ENCODE data around the gene CPLX1. TPM values are rescaled to one million over a fixed set of nuclear protein-coding genes. Genes with fewer than 3 reads are reported as not detected.

CPLX1 gene
- total RNA-seq, 2 experiments from 2014 or later, result 0.21 to 0.25 TPM

GRCh38 chr4:835148-836002 is 9.4 kb upstream of the CPLX1 start:
- ChIA-PET POLR2A (no interaction called here), CTCF (ENCODE audit: unreplicated experiment) (no interaction called here)
- H3K79me2 ChIP-seq (ENCODE audit: insufficient read depth, low read depth, low read length), result no peaks in the 10 kb centered on the region
- BruUV-seq (replicated peaks), result no TSS peak
- H3K4me2 ChIP-seq (ENCODE audit: low read length), result no peak overlapping the region
- DNase-seq (ENCODE audit: low spot score), result no peak
- no peaks in the 10 kb centered on the region for H4K20me1 ChIP-seq (ENCODE audit: insufficient read depth, low read length)
- H3K4me1 ChIP-seq (ENCODE audit: insufficient read depth, low read length, poor library complexity, severe bottlenecking), result no peaks in the 10 kb centered on the region
- H3K9me3 ChIP-seq (ENCODE audit: low read length), result peaks cover 9% of the 10 kb centered on the region; the same call in 1 of the 2 replicates
- intact Hi-C loops (cut with micrococcal nuclease; ENCODE audit: unreplicated experiment), result no loop called here
- no peaks in the 10 kb centered on the region for H3K9me2 ChIP-seq (ENCODE audit: insufficient read depth, low read length)
- TF ChIP-seq EZH2phosphoT487 (IDR thresholded peaks at IDR 0.05; ENCODE audit: borderline replicate concordance, low read depth, low read length), result no peak
- no peak overlapping the region for H3K4me3 ChIP-seq (ENCODE audit: low read depth, low read length, poor library complexity, severe bottlenecking)
- no peaks in the 10 kb centered on the region for H3K36me3 ChIP-seq (ENCODE audit: insufficient read depth, low read length)
- no peak overlapping the region for H3K27ac ChIP-seq (ENCODE audit: low read depth, low read length, poor library complexity, severe bottlenecking)
- no peak overlapping the region for H2AFZ ChIP-seq (ENCODE audit: low read length)

- Histone ChIP-seq H3K27ac (ENCODE audit: low read depth, low read length, poor library complexity, severe bottlenecking) (no peak overlapping the region), H4K20me1 (ENCODE audit: insufficient read depth, low read length) (no peaks in the 10 kb centered on the region), H3K4me2 (ENCODE audit: low read length) (no peak overlapping the region), H3K4me3 (ENCODE audit: low read depth, low read length, poor library complexity, severe bottlenecking) (no peak overlapping the region), H3K79me2 (ENCODE audit: insufficient read depth, low read depth, low read length) (no peaks in the 10 kb centered on the region), H3K9me2 (ENCODE audit: insufficient read depth, low read length) (no peaks in the 10 kb centered on the region), H3K9me3 (ENCODE audit: low read length) (peaks cover 6% of the 10 kb centered on the region; the same call in 1 of the 2 replicates), H3K4me1 (ENCODE audit: insufficient read depth, low read length, poor library complexity, severe bottlenecking) (no peaks in the 10 kb centered on the region), H3K36me3 (ENCODE audit: insufficient read depth, low read length) (no peaks in the 10 kb centered on the region), H2AFZ (ENCODE audit: low read length) (no peak overlapping the region)
- no peak for TF ChIP-seq EZH2phosphoT487 (IDR thresholded peaks at IDR 0.05; ENCODE audit: borderline replicate concordance, low read depth, low read length)
- no peak for DNase-seq (ENCODE audit: low spot score)
- POLR2A ChIA-PET, result no interaction called here
- BruUV-seq (replicated peaks), result no TSS peak
- intact Hi-C loops (cut with micrococcal nuclease; ENCODE audit: unreplicated experiment), result no loop called here
- CTCF ChIA-PET (ENCODE audit: unreplicated experiment), result no interaction called here
Measured at GRCh38 chr4:834368-835147, 8.6 kb upstream of the CPLX1 start.

- no peaks in the 10 kb centered on the region for H3K9me2 ChIP-seq (ENCODE audit: insufficient read depth, low read length)
- H3K27ac ChIP-seq (ENCODE audit: low read depth, low read length, poor library complexity, severe bottlenecking), result no peak overlapping the region
- intact Hi-C loops (cut with micrococcal nuclease; ENCODE audit: unreplicated experiment), result no loop called here
- no peaks in the 10 kb centered on the region for H3K79me2 ChIP-seq (ENCODE audit: insufficient read depth, low read depth, low read length)
- H3K9me3 ChIP-seq (ENCODE audit: low read length), result peaks cover 6% of the 10 kb centered on the region; the same call in 1 of the 2 replicates
- H3K36me3 ChIP-seq (ENCODE audit: insufficient read depth, low read length), result no peaks in the 10 kb centered on the region
- CTCF ChIA-PET (ENCODE audit: unreplicated experiment), result no interaction called here
- no peak overlapping the region for H3K4me3 ChIP-seq (ENCODE audit: low read depth, low read length, poor library complexity, severe bottlenecking)
- H3K4me1 ChIP-seq (ENCODE audit: insufficient read depth, low read length, poor library complexity, severe bottlenecking), result no peaks in the 10 kb centered on the region
- no peak overlapping the region for H2AFZ ChIP-seq (ENCODE audit: low read length)
- TF ChIP-seq CTCF (conservative IDR thresholded peaks at IDR 0.05; ENCODE audit: low read length) (no peak), EZH2phosphoT487 (IDR thresholded peaks at IDR 0.05; ENCODE audit: borderline replicate concordance, low read depth, low read length) (no peak)
- POLR2A ChIA-PET, result no interaction called here
- no peak overlapping the region for H3K4me2 ChIP-seq (ENCODE audit: low read length)
- H4K20me1 ChIP-seq (ENCODE audit: insufficient read depth, low read length), result no peaks in the 10 kb centered on the region
- BruUV-seq (replicated peaks), result no TSS peak
- DNase-seq (ENCODE audit: low spot score), result no peak
Measured at GRCh38 chr4:833731-834367, 7.9 kb upstream of the CPLX1 start.
